GM18520 (cell line): ENCODE measurements around the gene B3GNT5.

ENCODE experiments used
- ATAC-seq: cut with Tn5 transposase; IDR thresholded peaks from one replicate; pipeline ENCODE4 v1.9.1; 2021; ENCODE audit not compliant: unreplicated experiment

B3GNT5 gene

GRCh38 chr3:183317886-183318865 is 65.1 kb downstream of the B3GNT5 start:
- ATAC-seq: no peak

GRCh38 chr3:183318877-183319276 is 65.8 kb downstream of the B3GNT5 start:
- ATAC-seq: no peak

GRCh38 chr3:183319371-183319770 is 66.3 kb downstream of the B3GNT5 start:
- no peak for ATAC-seq
